GM13976 (cell line): ENCODE measurements around the gene DLL1.

Source experiments
- DNase-seq: peaks from one replicate; pipeline ENCODE4 v3.0.0; 2012; ENCODE audit warnings: low spot score
- in situ Hi-C: fragments of 300-500 bp; cut with MboI; formaldehyde crosslinking; loops from one replicate; pipeline ENCODE4 v1.12.0; 2022; ENCODE audit warnings: low sequenced_read_pairs, mixed read lengths, inconsistent platforms; ENCODE audit not compliant: unreplicated experiment
- TF ChIP-seq, protein P1 (sequence below): IDR thresholded peaks from 2 replicates; pipeline ENCODE4 v1.5.1; 2012; ENCODE audit warnings: borderline replicate concordance, mild to moderate bottlenecking; ENCODE audit not compliant: insufficient read depth; ENCODE audit errors: extremely low read depth, missing control alignments, control extremely low read depth

The DLL1 gene

DNA sequence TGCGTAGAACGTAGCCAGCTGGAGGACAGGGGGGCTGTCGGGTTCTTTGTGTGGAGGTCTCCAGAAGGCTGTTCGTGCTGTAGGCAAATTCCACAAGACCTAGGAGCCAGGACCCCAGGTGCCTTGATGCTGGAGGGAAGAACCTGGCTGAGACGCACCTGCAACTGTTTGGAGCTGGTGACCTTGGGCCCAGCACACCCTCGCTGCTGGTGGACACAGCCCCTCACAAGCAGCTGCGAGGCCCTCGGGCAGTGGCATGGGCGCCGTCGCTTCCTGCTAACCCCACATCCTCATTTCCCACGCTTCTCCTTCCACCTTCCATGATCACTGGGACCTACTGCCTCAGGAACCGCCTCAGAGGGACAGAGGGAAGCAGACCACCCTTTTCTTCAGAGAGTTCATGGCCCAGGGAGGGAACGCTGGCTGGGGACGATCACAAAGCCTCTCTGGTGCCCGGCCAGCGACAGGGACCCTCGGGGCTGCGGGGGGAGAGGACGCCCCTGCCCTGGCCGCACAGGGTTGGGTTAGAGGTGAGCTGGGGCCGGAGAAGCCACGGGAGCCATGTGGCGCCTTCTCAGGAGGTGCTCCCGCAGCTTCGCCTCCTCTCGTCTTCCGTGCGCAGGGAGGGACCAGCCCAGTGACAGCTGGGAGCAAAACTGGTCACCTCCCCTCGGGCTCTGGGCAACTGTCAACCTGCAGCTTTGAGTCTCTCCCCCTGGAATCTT lies 18.4 kb downstream of the DLL1 start:
- TF ChIP-seq, protein P1, sequence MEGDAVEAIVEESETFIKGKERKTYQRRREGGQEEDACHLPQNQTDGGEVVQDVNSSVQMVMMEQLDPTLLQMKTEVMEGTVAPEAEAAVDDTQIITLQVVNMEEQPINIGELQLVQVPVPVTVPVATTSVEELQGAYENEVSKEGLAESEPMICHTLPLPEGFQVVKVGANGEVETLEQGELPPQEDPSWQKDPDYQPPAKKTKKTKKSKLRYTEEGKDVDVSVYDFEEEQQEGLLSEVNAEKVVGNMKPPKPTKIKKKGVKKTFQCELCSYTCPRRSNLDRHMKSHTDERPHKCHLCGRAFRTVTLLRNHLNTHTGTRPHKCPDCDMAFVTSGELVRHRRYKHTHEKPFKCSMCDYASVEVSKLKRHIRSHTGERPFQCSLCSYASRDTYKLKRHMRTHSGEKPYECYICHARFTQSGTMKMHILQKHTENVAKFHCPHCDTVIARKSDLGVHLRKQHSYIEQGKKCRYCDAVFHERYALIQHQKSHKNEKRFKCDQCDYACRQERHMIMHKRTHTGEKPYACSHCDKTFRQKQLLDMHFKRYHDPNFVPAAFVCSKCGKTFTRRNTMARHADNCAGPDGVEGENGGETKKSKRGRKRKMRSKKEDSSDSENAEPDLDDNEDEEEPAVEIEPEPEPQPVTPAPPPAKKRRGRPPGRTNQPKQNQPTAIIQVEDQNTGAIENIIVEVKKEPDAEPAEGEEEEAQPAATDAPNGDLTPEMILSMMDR, result no peak
- DNase-seq, result no peak
- in situ Hi-C loops, result no loop called here

- DNase-seq, result peak; percentile 92
- TF ChIP-seq, protein P1, result no peak
- in situ Hi-C loops, result no loop called here
These were observed 19.0 kb downstream of the DLL1 start for GRCh38 chr6:170271771-170272314.

DNA sequence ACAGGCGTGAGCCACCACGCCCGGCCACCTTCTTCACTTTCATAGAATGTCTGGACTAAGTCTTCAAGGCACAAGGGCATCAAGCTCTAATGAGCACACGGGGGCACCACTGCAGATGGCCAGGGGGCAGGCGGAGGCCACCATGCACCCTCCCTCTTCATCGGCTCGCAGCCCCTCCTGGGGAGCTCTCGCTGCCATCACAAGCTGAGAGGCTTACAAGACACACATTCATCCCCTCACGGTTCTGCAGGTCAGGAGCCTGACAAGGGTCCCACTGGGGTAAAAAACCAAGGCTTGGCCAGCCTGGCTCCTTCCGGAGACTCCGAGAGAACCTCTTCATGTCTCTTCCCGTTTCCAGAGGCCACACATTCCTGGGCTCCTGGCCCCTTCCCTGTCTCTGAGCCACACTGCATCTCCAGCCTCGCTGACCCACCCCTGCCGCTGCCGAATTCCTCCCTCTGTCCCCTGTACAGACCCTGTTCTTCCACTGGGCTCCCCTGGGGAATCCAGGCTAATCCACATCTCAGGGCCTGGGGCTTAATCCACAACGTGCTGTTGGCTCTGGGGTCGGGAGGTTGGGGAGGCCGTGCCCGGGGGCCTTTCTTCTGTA lies 19.8 kb downstream of the DLL1 start:
- in situ Hi-C loops, result no loop called here
- TF ChIP-seq, protein P1, result no peak
- no peak for DNase-seq

- no peak for DNase-seq
- TF ChIP-seq, protein P1, result no peak
- in situ Hi-C loops, result no loop called here
These were observed 20.9 kb downstream of the DLL1 start for GRCh38 chr6:170269846-170270541.

GRCh38 chr6:170269151-170269845 lies 21.6 kb downstream of the DLL1 start:
- in situ Hi-C loops, result no loop called here
- TF ChIP-seq, protein P1, result no peak
- DNase-seq, result no peak
